Measurements from ENCODE around the gene RBSN. TPM values are rescaled to one million over a fixed set of nuclear protein-coding genes. Genes with fewer than 3 reads are reported as not detected.

The RBSN gene
- polyA plus RNA-seq, 4 donors: 22.5 to 29.4 (median 26.5) TPM

DNA sequence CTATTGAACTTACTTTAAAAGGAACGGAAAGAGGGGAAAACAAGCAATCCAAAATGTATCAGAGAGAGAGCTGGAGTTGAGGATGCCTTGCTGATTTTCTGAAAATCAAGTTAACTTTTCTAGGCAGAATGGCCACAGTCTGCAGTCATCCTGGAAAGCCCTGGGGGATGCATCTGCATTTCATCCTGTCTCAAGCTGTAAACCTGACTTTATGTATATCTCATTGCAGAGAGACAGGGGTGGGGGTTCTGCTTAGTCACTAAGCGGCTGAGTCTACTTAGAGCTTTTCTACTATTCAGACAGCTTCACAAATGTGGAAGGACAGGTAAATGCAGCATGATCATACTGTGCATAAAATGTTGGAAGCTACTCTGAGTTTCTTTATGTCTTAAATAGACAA, 75.2 kb downstream of the RBSN start:
- DNase-seq (ENCODE audit: low read depth in 4 of 4, low spot score in 3 of 4): no peak

DNA sequence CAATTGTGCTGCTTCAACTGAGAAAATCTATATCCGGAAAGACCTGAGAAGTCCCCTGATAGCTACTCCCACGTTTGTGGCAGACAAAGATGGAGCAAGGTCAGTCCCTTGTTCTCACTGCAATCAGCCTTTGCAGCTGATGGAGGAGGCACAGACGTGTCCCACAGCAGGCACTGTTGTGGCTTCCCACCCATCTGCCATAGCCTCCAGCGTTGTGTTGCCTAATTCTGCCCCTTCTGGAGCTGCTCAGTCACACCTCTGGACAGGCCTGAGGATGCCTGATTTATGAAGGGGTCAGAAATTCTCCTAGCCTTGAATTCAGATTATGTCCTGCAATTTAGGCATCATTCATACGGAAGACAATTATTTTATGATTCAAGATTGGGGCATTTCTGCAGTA, 75.7 kb downstream of the RBSN start:
- no peak for DNase-seq (ENCODE audit: low read depth in 4 of 4, low spot score in 3 of 4)

Other genes with a start within 250 kb of the RBSN start
- gene NR2C2, start 151.6 kb downstream of the RBSN start, polyA plus RNA-seq (ENCODE audit: insufficient read length in 4 of 4): 10 to 100 TPM; 39.5 to 59.1 (median 42.9) TPM
- 10 to 100 TPM; 32.7 to 95.3 (median 58.9) TPM for gene MRPS25, start 33.8 kb downstream of the RBSN start, polyA plus RNA-seq (ENCODE audit: insufficient read length in 4 of 4)
- 10 to 100 TPM; 46.1 to 59.5 (median 53.5) TPM for gene CAPN7, start 107.1 kb upstream of the RBSN start, polyA plus RNA-seq (ENCODE audit: insufficient read length in 4 of 4)
- 10 to 100 TPM; 44.2 to 90.0 (median 63.1) TPM for gene SH3BP5, start 233.4 kb upstream of the RBSN start, polyA plus RNA-seq (ENCODE audit: insufficient read length in 4 of 4)

Data from left renal pelvis (tissue), 4 donors.